ENCODE results near the gene RLF.

- TF ChIP-seq EZH2phosphoT487 (IDR thresholded peaks at IDR 0.05; ENCODE audit: borderline replicate concordance, low read length) (no peak), EZH2 (IDR thresholded peaks at IDR 0.05; ENCODE audit: low read length, unreplicated experiment) (no peak), CTCF (conservative IDR thresholded peaks at IDR 0.05; ENCODE audit: low read depth, low read length) (no peak)
These were observed at the start of gene RLF for GRCh38 chr1:40161125-40161887.

All from PC-3 (cell line).